ENCODE data around the gene UCKL1.
A peak's percentile ranks its signal among the peaks of the same experiment; 100 is the strongest.
"Not testable (repeated sequence)": the region's sequence is repeated elsewhere in the genome, so short reads cannot be mapped to it uniquely, and the experiment has no call there.

Gene UCKL1

GRCh38 chr20:63966172-63966943 lies 10.1 kb upstream of the UCKL1 start:
- no peak for TF ChIP-seq CTCF (conservative IDR thresholded peaks at IDR 0.05)
- H3K27ac ChIP-seq, result peak overlapping the region; percentile 4; the same call in 1 of the 2 replicates

- no peak overlapping the region for H3K27ac ChIP-seq
- no peak for TF ChIP-seq CTCF (conservative IDR thresholded peaks at IDR 0.05)
Measured at GRCh38 chr20:63964412-63964811, 8.2 kb upstream of the UCKL1 start.

- no peak overlapping the region for H3K27ac ChIP-seq
- TF ChIP-seq CTCF (conservative IDR thresholded peaks at IDR 0.05), result no peak
Measured at GRCh38 chr20:63963784-63964301, 7.6 kb upstream of the UCKL1 start.

GRCh38 chr20:63963348-63963741 lies 7.1 kb upstream of the UCKL1 start:
- TF ChIP-seq CTCF (conservative IDR thresholded peaks at IDR 0.05), result no peak
- H3K27ac ChIP-seq, result no peak overlapping the region

GRCh38 chr20:63962426-63963347 lies 6.5 kb upstream of the UCKL1 start:
- no peak for TF ChIP-seq CTCF (conservative IDR thresholded peaks at IDR 0.05)

GRCh38 chr20:63961664-63962425 lies 5.6 kb upstream of the UCKL1 start:
- TF ChIP-seq CTCF (conservative IDR thresholded peaks at IDR 0.05), result no peak

More at GRCh38 chr20:63962426-63963347, 6.5 kb upstream of the UCKL1 start:
- no peak overlapping the region for H3K27ac ChIP-seq

GRCh38 chr20:63960654-63961621 lies 4.7 kb upstream of the UCKL1 start:
- H3K27ac ChIP-seq, result not testable (repeated sequence)

More at GRCh38 chr20:63961664-63962425, 5.6 kb upstream of the UCKL1 start:
- H3K27ac ChIP-seq, result no peak overlapping the region
